GM21786 (cell line): ENCODE results near the gene MINDY1.
A peak's percentile ranks its signal among the peaks of the same experiment; 100 is the strongest.

Source experiments
- ATAC-seq: cut with Tn5 transposase; IDR thresholded peaks from one replicate; pipeline ENCODE4 v1.9.1; 2021; ENCODE audit not compliant: unreplicated experiment

Gene MINDY1, protein sequence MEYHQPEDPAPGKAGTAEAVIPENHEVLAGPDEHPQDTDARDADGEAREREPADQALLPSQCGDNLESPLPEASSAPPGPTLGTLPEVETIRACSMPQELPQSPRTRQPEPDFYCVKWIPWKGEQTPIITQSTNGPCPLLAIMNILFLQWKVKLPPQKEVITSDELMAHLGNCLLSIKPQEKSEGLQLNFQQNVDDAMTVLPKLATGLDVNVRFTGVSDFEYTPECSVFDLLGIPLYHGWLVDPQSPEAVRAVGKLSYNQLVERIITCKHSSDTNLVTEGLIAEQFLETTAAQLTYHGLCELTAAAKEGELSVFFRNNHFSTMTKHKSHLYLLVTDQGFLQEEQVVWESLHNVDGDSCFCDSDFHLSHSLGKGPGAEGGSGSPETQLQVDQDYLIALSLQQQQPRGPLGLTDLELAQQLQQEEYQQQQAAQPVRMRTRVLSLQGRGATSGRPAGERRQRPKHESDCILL

GRCh38 chr1:151006327-151007052 is at the start of gene MINDY1:
MINDY1 (minus strand) TSS chr1:151006902; CDS start chr1:151002617, 4,285 bp downstream.
- ATAC-seq: peak; percentile 41

DNA sequence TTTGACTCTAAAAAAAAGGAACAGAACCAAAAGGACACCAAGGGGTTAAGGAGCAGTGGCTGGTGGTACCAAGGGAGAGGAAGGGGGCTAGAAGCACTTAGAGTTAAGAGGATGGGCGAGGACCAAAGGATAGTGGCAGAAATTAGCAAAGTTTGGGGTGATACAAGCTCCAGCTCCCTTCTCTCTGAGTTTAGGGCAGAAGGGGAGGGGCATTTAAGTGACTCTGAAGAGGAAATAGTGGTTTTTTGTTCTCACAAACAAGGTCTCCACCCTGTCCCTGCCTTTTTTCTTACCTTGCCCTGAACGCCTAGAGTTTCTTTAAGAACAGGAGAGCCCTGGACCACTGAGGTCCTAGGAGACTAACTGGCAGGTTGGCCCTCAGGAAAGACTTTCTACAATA is 49.4 kb upstream of the MINDY1 start:
- no peak for ATAC-seq

GRCh38 chr1:151055581-151055980 is 48.9 kb upstream of the MINDY1 start:
- ATAC-seq: no peak

- no peak for ATAC-seq
Measured at GRCh38 chr1:151054971-151055547, 48.4 kb upstream of the MINDY1 start.

DNA sequence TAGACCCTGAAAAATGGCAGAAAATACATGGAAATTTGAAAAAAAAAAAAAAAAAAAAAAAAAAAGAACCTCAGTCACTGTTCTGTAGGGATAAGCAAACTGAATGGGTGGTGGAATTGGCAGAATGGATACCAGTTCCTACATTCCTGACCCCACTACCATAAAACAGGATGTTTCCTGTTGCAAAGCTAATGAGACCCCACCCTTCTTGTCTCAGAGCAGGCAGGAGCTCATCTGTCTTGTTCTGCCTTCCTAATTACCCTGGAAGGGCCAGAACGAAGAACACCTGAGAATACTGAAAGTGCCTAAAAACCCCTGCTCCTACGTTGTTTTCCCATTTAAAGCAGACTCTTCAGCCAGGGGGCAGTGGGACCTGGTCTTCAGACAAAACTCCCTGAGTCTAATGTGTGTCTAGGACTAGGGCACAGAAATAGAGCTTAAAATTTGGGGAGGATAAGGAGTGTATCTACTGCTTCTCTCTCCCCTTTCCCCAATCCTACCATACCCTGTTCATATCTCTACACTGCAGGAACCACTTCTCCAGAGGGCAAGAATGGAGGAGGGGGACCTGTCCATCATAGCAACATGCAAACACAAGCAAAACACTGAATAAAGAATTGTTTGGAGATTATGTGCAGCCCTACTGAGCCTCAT is 44.8 kb upstream of the MINDY1 start:
- ATAC-seq: no peak

DNA sequence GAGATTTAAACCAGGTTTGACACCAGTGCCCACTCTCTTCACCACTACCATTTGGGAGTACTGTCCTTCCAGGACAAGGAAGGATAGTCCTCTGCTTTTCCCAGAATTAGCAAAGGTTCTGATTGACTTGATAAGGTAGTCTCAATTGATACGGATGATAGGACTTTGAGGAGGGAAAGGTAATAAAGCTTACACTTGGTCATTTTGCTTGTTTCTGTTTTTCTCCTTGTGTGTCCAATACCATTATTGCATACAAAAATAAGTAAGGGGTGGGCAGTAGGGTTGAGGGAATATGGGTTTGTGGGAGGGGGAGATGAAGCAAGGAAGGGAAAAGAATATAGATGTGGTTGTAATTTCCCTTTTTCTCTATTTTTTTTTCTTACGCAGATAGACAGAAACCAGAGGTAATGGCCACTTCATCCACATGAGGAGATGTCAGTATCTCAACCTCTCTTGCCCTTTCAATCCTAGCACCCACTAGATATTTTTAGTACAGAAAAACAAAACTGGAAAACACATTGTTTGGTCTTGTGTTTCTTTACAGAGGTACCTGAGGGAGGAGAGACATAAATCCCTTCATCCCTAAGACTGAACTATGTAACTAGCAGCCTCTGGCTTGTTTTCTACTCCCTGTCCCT is 43.5 kb upstream of the MINDY1 start:
- ATAC-seq: no peak

DNA sequence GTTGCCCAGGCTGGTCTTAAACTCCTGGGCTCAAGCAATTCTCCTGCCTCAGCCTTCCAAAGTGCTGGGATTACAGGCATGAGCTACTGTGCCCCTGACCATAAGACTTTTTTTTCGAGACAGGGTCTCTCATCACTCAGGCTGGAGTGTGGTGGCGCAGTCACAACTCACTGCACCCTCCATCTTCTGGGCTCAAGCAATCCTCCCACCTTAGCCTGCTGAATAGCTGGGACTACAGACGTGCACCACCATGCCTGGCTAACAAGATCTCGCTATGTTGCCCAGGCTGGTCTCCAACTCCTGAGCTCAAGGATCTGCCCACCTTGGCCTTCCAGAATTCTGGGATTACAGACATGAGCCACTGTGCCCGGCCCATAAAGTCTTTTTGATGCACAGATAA is 42.8 kb upstream of the MINDY1 start:
- ATAC-seq: no peak

- no peak for ATAC-seq
Measured at GRCh38 chr1:151048645-151049032, 41.9 kb upstream of the MINDY1 start.

GRCh38 chr1:151047925-151048644 is 41.4 kb upstream of the MINDY1 start:
- ATAC-seq: peak; percentile 53

DNA sequence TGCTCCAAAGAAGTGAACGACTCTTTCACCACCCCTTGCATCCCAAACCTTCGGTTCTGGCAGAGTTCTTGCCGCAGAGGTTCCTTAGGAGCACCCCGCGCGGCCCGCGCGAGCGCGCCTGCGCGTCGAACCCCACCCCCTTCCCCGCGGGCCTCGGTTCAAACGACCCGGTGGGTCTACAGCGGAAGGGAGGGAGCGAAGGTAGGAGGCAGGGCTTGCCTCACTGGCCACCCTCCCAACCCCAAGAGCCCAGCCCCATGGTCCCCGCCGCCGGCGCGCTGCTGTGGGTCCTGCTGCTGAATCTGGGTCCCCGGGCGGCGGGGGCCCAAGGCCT is 40.9 kb upstream of the MINDY1 start, which contains the start of gene C1orf56:
Gene C1orf56, plus strand, starts transcription at position 161 of the 334 bp plus-strand sequence. Its CDS starts 97 bp downstream, at position 258.
- peak; percentile 38 for ATAC-seq

- ATAC-seq: no peak
Measured at GRCh38 chr1:151043163-151043562, 36.5 kb upstream of the MINDY1 start.

GRCh38 chr1:151039521-151039920 is 32.8 kb upstream of the MINDY1 start:
- ATAC-seq: no peak

- no peak for ATAC-seq
Measured at GRCh38 chr1:151037032-151037431, 30.3 kb upstream of the MINDY1 start.

GRCh38 chr1:151036356-151036755 is 29.7 kb upstream of the MINDY1 start, which contains the start of gene BNIPL:
BNIPL (plus strand) TSS chr1:151036586; CDS start chr1:151036726, 140 bp downstream.
- ATAC-seq: no peak

- no peak for ATAC-seq
Measured at GRCh38 chr1:151035167-151035566, 28.5 kb upstream of the MINDY1 start.

- no peak for ATAC-seq
Measured at GRCh38 chr1:151032164-151032563, 25.5 kb upstream of the MINDY1 start.

GRCh38 chr1:151026460-151026859 is 19.8 kb upstream of the MINDY1 start:
- ATAC-seq: no peak

- ATAC-seq: no peak
Measured at GRCh38 chr1:151024540-151025146, 17.9 kb upstream of the MINDY1 start.

- ATAC-seq: no peak
Measured at GRCh38 chr1:151013518-151013917, 6.8 kb upstream of the MINDY1 start.
